DND-41 (cell line): ENCODE measurements around the gene IFNB1.

ENCODE experiments used
- EZH2 ChIP-seq: IDR thresholded peaks from 3 replicates; pipeline ENCODE4 v1.6.1; 2012; ENCODE audit warnings: borderline replicate concordance, low read depth, mild to moderate bottlenecking, moderate library complexity, low read length, inconsistent platforms; ENCODE audit not compliant: severe bottlenecking
- TF ChIP-seq, protein P1 (sequence below): IDR thresholded peaks from 2 replicates; pipeline ENCODE4 v1.5.1; 2012; ENCODE audit warnings: borderline replicate concordance, low read length, moderate library complexity, mild to moderate bottlenecking; ENCODE audit not compliant: poor library complexity, severe bottlenecking; ENCODE audit errors: extremely low read depth

- TF ChIP-seq, protein P1, sequence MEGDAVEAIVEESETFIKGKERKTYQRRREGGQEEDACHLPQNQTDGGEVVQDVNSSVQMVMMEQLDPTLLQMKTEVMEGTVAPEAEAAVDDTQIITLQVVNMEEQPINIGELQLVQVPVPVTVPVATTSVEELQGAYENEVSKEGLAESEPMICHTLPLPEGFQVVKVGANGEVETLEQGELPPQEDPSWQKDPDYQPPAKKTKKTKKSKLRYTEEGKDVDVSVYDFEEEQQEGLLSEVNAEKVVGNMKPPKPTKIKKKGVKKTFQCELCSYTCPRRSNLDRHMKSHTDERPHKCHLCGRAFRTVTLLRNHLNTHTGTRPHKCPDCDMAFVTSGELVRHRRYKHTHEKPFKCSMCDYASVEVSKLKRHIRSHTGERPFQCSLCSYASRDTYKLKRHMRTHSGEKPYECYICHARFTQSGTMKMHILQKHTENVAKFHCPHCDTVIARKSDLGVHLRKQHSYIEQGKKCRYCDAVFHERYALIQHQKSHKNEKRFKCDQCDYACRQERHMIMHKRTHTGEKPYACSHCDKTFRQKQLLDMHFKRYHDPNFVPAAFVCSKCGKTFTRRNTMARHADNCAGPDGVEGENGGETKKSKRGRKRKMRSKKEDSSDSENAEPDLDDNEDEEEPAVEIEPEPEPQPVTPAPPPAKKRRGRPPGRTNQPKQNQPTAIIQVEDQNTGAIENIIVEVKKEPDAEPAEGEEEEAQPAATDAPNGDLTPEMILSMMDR, result no peak
- TF ChIP-seq EZH2, result no peak
Observed at GRCh38 chr9:21081999-21082398, 4.3 kb upstream of the IFNB1 start.
